HEK293 (cell line): ENCODE measurements around the gene VDR.

Source experiments
- CTCF ChIA-PET: fragments of 350-600 bp; formaldehyde crosslinking; extraction: SDS; loops from one replicate; lab custom pipeline; 2021; ENCODE audit warnings: antibody characterized with exemption; lab: Yijun Ruan, JAX
- POLR2A ChIA-PET: fragments of 300-600 bp; formaldehyde crosslinking; extraction: SDS; loops from one replicate; lab custom pipeline; 2020; ENCODE audit warnings: antibody characterized with exemption, inconsistent platforms; lab: Yijun Ruan, JAX
- H3K27ac ChIP-seq: fragments of 200-500 bp; sonication (Bioruptor generic); 2 replicates; pipeline ENCODE4 v1.5.1; 2014; ENCODE audit warnings: low read depth, low read length, control low read depth, inconsistent platforms; ENCODE audit errors: extremely low read depth
- H3K36me3 ChIP-seq, 2 experiments: fragments of 200-500 bp in 1 of 2; sonication (Bioruptor generic) in 1 of 2; 1 replicate in 1 of 2; 2 replicates in 1 of 2; pipeline ENCODE4 v1.5.1; 2014 to 2017; ENCODE audit warnings: inconsistent platforms in 2 of 2, low read length in 2 of 2; ENCODE audit not compliant: control insufficient read depth in 2 of 2, insufficient read depth in 1 of 2
- H3K4me1 ChIP-seq: fragments of 200-500 bp; sonication (Bioruptor generic); 2 replicates; pipeline ENCODE4 v1.5.1; 2014; ENCODE audit warnings: mild to moderate bottlenecking, low read length, inconsistent platforms; ENCODE audit not compliant: control insufficient read depth, insufficient read depth
- H3K4me3 ChIP-seq: 2 replicates; pipeline ENCODE4 v1.5.1; 2011; ENCODE audit warnings: low read depth, mild to moderate bottlenecking, control low read depth, low read length, moderate library complexity
- H3K9me3 ChIP-seq: fragments of 200-500 bp; sonication (Bioruptor generic); 2 replicates; pipeline ENCODE4 v1.5.1; 2014; ENCODE audit warnings: low read depth, low read length, inconsistent platforms; ENCODE audit not compliant: control insufficient read depth, insufficient read depth
- GLI2 ChIP-seq: fragments of 450-650 bp; formaldehyde crosslinking; IDR thresholded peaks from 2 replicates; pipeline ENCODE4; 2017; ENCODE audit warnings: missing biosample characterization, missing genetic modification characterization, low read depth, borderline replicate concordance
- GLIS1 ChIP-seq: fragments of 450-650 bp; formaldehyde crosslinking; IDR thresholded peaks from 2 replicates; pipeline ENCODE4 v1.5.1; 2016; ENCODE audit warnings: missing biosample characterization, missing genetic modification characterization
- GLIS2 ChIP-seq: fragments of 450-650 bp; formaldehyde crosslinking; IDR thresholded peaks from 2 replicates; pipeline ENCODE4 v1.5.1; 2016; ENCODE audit warnings: missing biosample characterization, missing genetic modification characterization
- IKZF3 ChIP-seq: fragments of 450-650 bp; IDR thresholded peaks from 2 replicates; pipeline ENCODE4 v1.5.0; 2018; ENCODE audit warnings: missing biosample characterization, mild to moderate bottlenecking, missing genetic modification characterization, moderate library complexity
- KLF7 ChIP-seq: fragments of 450-650 bp; formaldehyde crosslinking; IDR thresholded peaks from 2 replicates; pipeline ENCODE4 v1.5.1; 2016; ENCODE audit warnings: missing biosample characterization, missing genetic modification characterization, borderline replicate concordance
- KLF9 ChIP-seq: fragments of 450-650 bp; formaldehyde crosslinking; IDR thresholded peaks from 2 replicates; pipeline ENCODE4 v1.5.1; 2016; ENCODE audit warnings: missing biosample characterization, missing genetic modification characterization, low read depth
- MZF1 ChIP-seq: fragments of 450-650 bp; formaldehyde crosslinking; IDR thresholded peaks from 2 replicates; pipeline ENCODE4 v1.5.1; 2017; ENCODE audit warnings: missing biosample characterization, missing genetic modification characterization, borderline replicate concordance
- SP3 ChIP-seq: fragments of 450-650 bp; formaldehyde crosslinking; IDR thresholded peaks from 2 replicates; pipeline ENCODE4 v1.5.1; 2016; ENCODE audit warnings: missing biosample characterization, missing genetic modification characterization
- ZBTB11 ChIP-seq: fragments of 450-650 bp; formaldehyde crosslinking; conservative IDR thresholded peaks from 2 replicates; pipeline ENCODE4 v1.5.1; 2016; ENCODE audit warnings: low read depth, missing biosample characterization, missing genetic modification characterization
- ZBTB17 ChIP-seq: fragments of 450-650 bp; formaldehyde crosslinking; IDR thresholded peaks from 2 replicates; pipeline ENCODE4 v1.5.1; 2016; ENCODE audit warnings: missing biosample characterization, missing genetic modification characterization
- ZBTB44 ChIP-seq: fragments of 450-650 bp; IDR thresholded peaks from 2 replicates; pipeline ENCODE4 v1.5.1; 2018; ENCODE audit warnings: missing biosample characterization, mild to moderate bottlenecking, missing genetic modification characterization
- ZBTB8A ChIP-seq: fragments of 450-650 bp; formaldehyde crosslinking; IDR thresholded peaks from 2 replicates; pipeline ENCODE4 v1.5.1; 2016; ENCODE audit warnings: missing biosample characterization, missing genetic modification characterization
- ZEB2 ChIP-seq: fragments of 450-650 bp; formaldehyde crosslinking; IDR thresholded peaks from 2 replicates; pipeline ENCODE4 v1.5.1; 2016; ENCODE audit warnings: missing biosample characterization, missing genetic modification characterization
- ZFHX2 ChIP-seq: fragments of 450-650 bp; formaldehyde crosslinking; conservative IDR thresholded peaks from 2 replicates; pipeline ENCODE4 v1.5.1; 2016; ENCODE audit warnings: missing biosample characterization, missing genetic modification characterization
- ZIC2 ChIP-seq: fragments of 450-650 bp; formaldehyde crosslinking; IDR thresholded peaks from 2 replicates; pipeline ENCODE4 v1.5.1; 2016; ENCODE audit warnings: missing biosample characterization, missing genetic modification characterization
- ZNF248 ChIP-seq: fragments of 450-650 bp; formaldehyde crosslinking; IDR thresholded peaks from 2 replicates; pipeline ENCODE4 v1.5.1; 2017; ENCODE audit warnings: missing biosample characterization, missing genetic modification characterization
- ZNF354C ChIP-seq: fragments of 450-650 bp; formaldehyde crosslinking; IDR thresholded peaks from 2 replicates; pipeline ENCODE4 v1.5.1; 2016; ENCODE audit warnings: missing biosample characterization, missing genetic modification characterization, low read depth, borderline replicate concordance
- ZNF394 ChIP-seq: fragments of 450-650 bp; formaldehyde crosslinking; IDR thresholded peaks from 2 replicates; pipeline ENCODE4 v1.5.1; 2016; ENCODE audit warnings: missing biosample characterization, missing genetic modification characterization, mild to moderate bottlenecking, moderate library complexity, borderline replicate concordance
- ZNF398 ChIP-seq: fragments of 450-650 bp; formaldehyde crosslinking; IDR thresholded peaks from 2 replicates; pipeline ENCODE4 v1.5.1; 2017; ENCODE audit warnings: missing biosample characterization, missing genetic modification characterization
- ZNF416 ChIP-seq: fragments of 450-650 bp; formaldehyde crosslinking; IDR thresholded peaks from 2 replicates; pipeline ENCODE4 v1.5.1; 2016; ENCODE audit warnings: missing biosample characterization, missing genetic modification characterization
- ZNF585B ChIP-seq: fragments of 450-650 bp; formaldehyde crosslinking; IDR thresholded peaks from 2 replicates; pipeline ENCODE4 v1.5.1; 2016; ENCODE audit warnings: missing biosample characterization, missing genetic modification characterization
- ZNF623 ChIP-seq: fragments of 450-650 bp; formaldehyde crosslinking; IDR thresholded peaks from 2 replicates; pipeline ENCODE4 v1.5.1; 2016; ENCODE audit warnings: missing biosample characterization, missing genetic modification characterization
- ZNF624 ChIP-seq: fragments of 450-650 bp; formaldehyde crosslinking; IDR thresholded peaks from 2 replicates; pipeline ENCODE4 v1.5.1; 2017; ENCODE audit warnings: missing biosample characterization, missing genetic modification characterization
- ZNF785 ChIP-seq: fragments of 450-650 bp; formaldehyde crosslinking; IDR thresholded peaks from 2 replicates; pipeline ENCODE4 v1.5.1; 2016; ENCODE audit warnings: missing biosample characterization, missing genetic modification characterization
- ZSCAN4 ChIP-seq: fragments of 450-650 bp; formaldehyde crosslinking; IDR thresholded peaks from 2 replicates; pipeline ENCODE4 v1.5.1; 2017; ENCODE audit warnings: missing biosample characterization, missing genetic modification characterization
- ZSCAN5A ChIP-seq: fragments of 450-650 bp; formaldehyde crosslinking; IDR thresholded peaks from 2 replicates; pipeline ENCODE4 v1.5.1; 2016; ENCODE audit warnings: missing biosample characterization, missing genetic modification characterization
- ZXDB ChIP-seq: fragments of 450-650 bp; formaldehyde crosslinking; IDR thresholded peaks from 2 replicates; pipeline ENCODE4 v1.5.1; 2016; ENCODE audit warnings: missing biosample characterization, missing genetic modification characterization

VDR gene

GRCh38 chr12:47816403-47817271, 88.2 kb downstream of the VDR start:
- H3K4me3 ChIP-seq: no peak overlapping the region
- ChIA-PET POLR2A (interaction anchor here (1.2 to 2.6 kb wide), 4 partner anchors 9 to 111 kb away, joined by 3 to 15 read pairs (median 6); partner anchors contain the start of gene RPAP3), CTCF (interaction anchor here (0.7 to 7.3 kb wide), 8 partner anchors 8 to 101 kb away, joined by 3 to 91 read pairs (median 6); no protein-coding TSS in a partner anchor)
- H3K36me3 ChIP-seq: peaks cover 0 to 7% of the 10 kb centered on the region in 2 experiments; a peak in 1 of 3 replicates
- H3K27ac ChIP-seq: peak overlapping the region; percentile 1; the same call in 1 of the 2 replicates
- peaks cover 18% of the 10 kb centered on the region for H3K4me1 ChIP-seq
- H3K9me3 ChIP-seq: no peaks in the 10 kb centered on the region
- TF ChIP-seq SP3 (tag by site-specific recombination) (no peak), ZNF354C (tag by site-specific recombination) (no peak), ZNF398 (0 out of 2 replicates have a peak, but pooled peaks have one; percentile 41), ZNF585B (tag by site-specific recombination) (no peak), ZNF624 (no peak), GLIS1 (tag by site-specific recombination) (peak; percentile 53), ZBTB11 (tag by site-specific recombination) (no peak), ZIC2 (tag by site-specific recombination) (peak; percentile 62), ZEB2 (tag by site-specific recombination) (no peak), ZSCAN5A (tag by site-specific recombination) (no peak), ZBTB8A (tag by site-specific recombination) (0 out of 2 replicates have a peak, but pooled peaks have one; percentile 14), GLIS2 (no peak), ZBTB44 (tag by site-specific recombination) (no peak), KLF7 (no peak), ZSCAN4 (tag by site-specific recombination) (no peak), ZNF394 (tag by site-specific recombination) (no peak), ZNF416 (tag by site-specific recombination) (no peak), KLF9 (tag by site-specific recombination) (no peak), MZF1 (tag by site-specific recombination) (no peak), ZNF623 (no peak), ZXDB (tag by site-specific recombination) (no peak), ZNF785 (tag by site-specific recombination) (no peak), ZNF248 (tag by site-specific recombination) (no peak), GLI2 (tag by site-specific recombination) (no peak), ZFHX2 (tag by site-specific recombination) (peak; percentile 82), ZBTB17 (tag by site-specific recombination) (0 out of 2 replicates have a peak, but pooled peaks have one; percentile 22), IKZF3 (tag by site-specific recombination) (no peak)
